Activated naive CD4-positive, alpha-beta T cell treated with anti-CD3 and anti-CD28 coated beads for 36 hours (primary cell): Measurements from ENCODE around the gene SLCO3A1. TPM values are rescaled to one million over a fixed set of nuclear protein-coding genes. Genes with fewer than 3 reads are reported as not detected.
A peak's percentile ranks its signal among the peaks of the same experiment; 100 is the strongest.

Experiments used
- CTCF ChIA-PET: fragments of 350-600 bp; sonication (Branson Sonifier 250); formaldehyde crosslinking; loops from one replicate; lab custom pipeline; 2021; ENCODE audit warnings: antibody characterized with exemption; lab: Charles Lee
- DNase-seq: peaks from one replicate; pipeline ENCODE4 v3.0.0-alpha.2; 2020
- H3K27ac Mint-ChIP-seq: one replicate; pipeline ENCODE4 v1.8.0; 2021; ENCODE audit warnings: mild to moderate bottlenecking, mixed read lengths
- H3K27me3 Mint-ChIP-seq: one replicate; pipeline ENCODE4 v1.8.0; 2021; ENCODE audit warnings: low read depth, mixed read lengths
- H3K36me3 Mint-ChIP-seq: one replicate; pipeline ENCODE4 v1.8.0; 2021; ENCODE audit warnings: low read depth, mixed read lengths
- H3K4me1 Mint-ChIP-seq: one replicate; pipeline ENCODE4 v1.8.0; 2021; ENCODE audit warnings: low read depth, mixed read lengths
- H3K4me3 Mint-ChIP-seq: one replicate; pipeline ENCODE4 v1.8.0; 2021; ENCODE audit warnings: mild to moderate bottlenecking, moderate library complexity, mixed read lengths
- H3K9me3 Mint-ChIP-seq: one replicate; pipeline ENCODE4 v1.8.0; 2021; ENCODE audit warnings: mixed read lengths
- intact Hi-C: fragments of 100-400 bp; cut with micrococcal nuclease; formaldehyde crosslinking; loops from one replicate; pipeline ENCODE4 v1.15.1; 2023
- total RNA-seq, 2 experiments: library from RNA; stranded (reverse); gene quantifications; one replicate each; pipeline ENCODE4 v1.2.3, GENCODE V29; 2021

The SLCO3A1 gene
- total RNA-seq, 2 experiments from 2014 or later, result 3.1 to 3.3 TPM

- H3K27ac Mint-ChIP-seq, result no peak overlapping the region
- no peaks in the 10 kb centered on the region for H3K27me3 Mint-ChIP-seq
- peaks cover 28% of the 10 kb centered on the region for H3K4me1 Mint-ChIP-seq
- H3K4me3 Mint-ChIP-seq, result no peak overlapping the region
- intact Hi-C loops, result no loop called here
- no peaks in the 10 kb centered on the region for H3K36me3 Mint-ChIP-seq
- CTCF ChIA-PET, result interaction anchor here (0.9 to 1.3 kb wide), 3 partner anchors 26 to 240 kb away, joined by 3 to 7 read pairs (median 3); no protein-coding TSS in a partner anchor
- DNase-seq, result no peak
- no peaks in the 10 kb centered on the region for H3K9me3 Mint-ChIP-seq
Observed at GRCh38 chr15:91946581-91947292, 93.2 kb downstream of the SLCO3A1 start.

GRCh38 chr15:91947293-91947679, 93.8 kb downstream of the SLCO3A1 start:
- CTCF ChIA-PET, result interaction anchor here (0.9 to 1.3 kb wide), 3 partner anchors 26 to 241 kb away, joined by 3 to 7 read pairs (median 3); no protein-coding TSS in a partner anchor
- Mint-ChIP-seq H3K27me3 (no peaks in the 10 kb centered on the region), H3K27ac (no peak overlapping the region), H3K36me3 (no peaks in the 10 kb centered on the region), H3K4me3 (no peak overlapping the region), H3K4me1 (peaks cover 29% of the 10 kb centered on the region), H3K9me3 (no peaks in the 10 kb centered on the region)
- DNase-seq, result no peak
- intact Hi-C loops, result no loop called here

GRCh38 chr15:91947683-91948608, 94.4 kb downstream of the SLCO3A1 start:
- CTCF ChIA-PET, result interaction anchor here (0.9 to 1.3 kb wide), 2 partner anchors 128 to 241 kb away, joined by 3 to 7 read pairs; no protein-coding TSS in a partner anchor
- Mint-ChIP-seq H3K4me1 (peaks cover 30% of the 10 kb centered on the region), H3K4me3 (no peak overlapping the region), H3K36me3 (no peaks in the 10 kb centered on the region), H3K9me3 (no peaks in the 10 kb centered on the region), H3K27me3 (no peaks in the 10 kb centered on the region), H3K27ac (no peak overlapping the region)
- intact Hi-C loops, result no loop called here
- no peak for DNase-seq

- Mint-ChIP-seq H3K27me3 (no peaks in the 10 kb centered on the region), H3K36me3 (no peaks in the 10 kb centered on the region), H3K4me1 (peaks cover 37% of the 10 kb centered on the region), H3K27ac (no peak overlapping the region), H3K4me3 (no peak overlapping the region), H3K9me3 (no peaks in the 10 kb centered on the region)
- intact Hi-C loops, result no loop called here
- no peak for DNase-seq
- CTCF ChIA-PET, result no interaction called here
Observed at GRCh38 chr15:91949361-91949760, 95.9 kb downstream of the SLCO3A1 start.

- Mint-ChIP-seq H3K27me3 (no peaks in the 10 kb centered on the region), H3K9me3 (no peaks in the 10 kb centered on the region), H3K27ac (no peak overlapping the region), H3K4me1 (peaks cover 39% of the 10 kb centered on the region), H3K4me3 (no peak overlapping the region), H3K36me3 (no peaks in the 10 kb centered on the region)
- intact Hi-C loops, result no loop called here
- no peak for DNase-seq
- CTCF ChIA-PET, result no interaction called here
Observed at GRCh38 chr15:91950054-91950453, 96.5 kb downstream of the SLCO3A1 start.

- no peak overlapping the region for H3K4me3 Mint-ChIP-seq
- CTCF ChIA-PET, result no interaction called here
- H3K4me1 Mint-ChIP-seq, result peaks cover 39% of the 10 kb centered on the region
- no peaks in the 10 kb centered on the region for H3K27me3 Mint-ChIP-seq
- no peak overlapping the region for H3K27ac Mint-ChIP-seq
- H3K36me3 Mint-ChIP-seq, result no peaks in the 10 kb centered on the region
- no peak for DNase-seq
- intact Hi-C loops, result no loop called here
- H3K9me3 Mint-ChIP-seq, result no peaks in the 10 kb centered on the region
Observed at GRCh38 chr15:91950631-91951329, 97.3 kb downstream of the SLCO3A1 start.

GRCh38 chr15:91952216-91952615, 98.7 kb downstream of the SLCO3A1 start:
- no peaks in the 10 kb centered on the region for H3K27me3 Mint-ChIP-seq
- no peak overlapping the region for H3K4me3 Mint-ChIP-seq
- no peaks in the 10 kb centered on the region for H3K9me3 Mint-ChIP-seq
- CTCF ChIA-PET, result no interaction called here
- peaks cover 34% of the 10 kb centered on the region for H3K4me1 Mint-ChIP-seq
- no peak overlapping the region for H3K27ac Mint-ChIP-seq
- H3K36me3 Mint-ChIP-seq, result no peaks in the 10 kb centered on the region
- intact Hi-C loops, result no loop called here
- DNase-seq, result no peak

- CTCF ChIA-PET, result no interaction called here
- no peak overlapping the region for H3K4me3 Mint-ChIP-seq
- H3K36me3 Mint-ChIP-seq, result no peaks in the 10 kb centered on the region
- intact Hi-C loops, result no loop called here
- H3K27me3 Mint-ChIP-seq, result no peaks in the 10 kb centered on the region
- H3K9me3 Mint-ChIP-seq, result no peaks in the 10 kb centered on the region
- no peak overlapping the region for H3K27ac Mint-ChIP-seq
- no peak for DNase-seq
- peaks cover 32% of the 10 kb centered on the region for H3K4me1 Mint-ChIP-seq
Observed at GRCh38 chr15:91953432-91953831, 99.9 kb downstream of the SLCO3A1 start.

GRCh38 chr15:91954292-91954691, 100.8 kb downstream of the SLCO3A1 start:
- Mint-ChIP-seq H3K9me3 (no peaks in the 10 kb centered on the region), H3K4me1 (peaks cover 32% of the 10 kb centered on the region), H3K27me3 (no peaks in the 10 kb centered on the region), H3K27ac (no peak overlapping the region), H3K36me3 (no peaks in the 10 kb centered on the region), H3K4me3 (no peak overlapping the region)
- intact Hi-C loops, result no loop called here
- DNase-seq, result no peak
- CTCF ChIA-PET, result no interaction called here

GRCh38 chr15:91956026-91956723, 102.7 kb downstream of the SLCO3A1 start:
- intact Hi-C loops, result no loop called here
- Mint-ChIP-seq H3K36me3 (no peaks in the 10 kb centered on the region), H3K9me3 (no peaks in the 10 kb centered on the region), H3K27ac (no peak overlapping the region), H3K27me3 (no peaks in the 10 kb centered on the region), H3K4me3 (no peak overlapping the region), H3K4me1 (peaks cover 27% of the 10 kb centered on the region)
- CTCF ChIA-PET, result interaction anchor here (1.4 kb wide), 1 partner anchor 121 kb away, joined by 3 read pairs; no protein-coding TSS in a partner anchor
- no peak for DNase-seq

GRCh38 chr15:91961357-91961756, 107.8 kb downstream of the SLCO3A1 start:
- no peak overlapping the region for H3K27ac Mint-ChIP-seq

More at GRCh38 chr15:91961357-91961756, 107.8 kb downstream of the SLCO3A1 start:
- Mint-ChIP-seq H3K9me3 (peaks cover 3% of the 10 kb centered on the region), H3K4me1 (peaks cover 21% of the 10 kb centered on the region), H3K27me3 (no peaks in the 10 kb centered on the region), H3K4me3 (no peak overlapping the region), H3K36me3 (no peaks in the 10 kb centered on the region)
- intact Hi-C loops, result no loop called here
- CTCF ChIA-PET, result no interaction called here
- peak; percentile 26 for DNase-seq
